WTC11 (cell line): ENCODE measurements around the gene MYO15A. TPM values are rescaled to one million over a fixed set of nuclear protein-coding genes. Genes with fewer than 3 reads are reported as not detected.

Experiments used
- CREM ChIP-seq: sonication (generic); formaldehyde crosslinking; IDR thresholded peaks from 2 replicates; pipeline ENCODE4 v1.8.1; 2022; ENCODE audit warnings: mild to moderate bottlenecking, missing genetic modification reagents, moderate library complexity
- E2F4 ChIP-seq: sonication (generic); formaldehyde crosslinking; IDR thresholded peaks from 2 replicates; pipeline ENCODE4 v1.8.1; 2022; ENCODE audit warnings: low read depth, mild to moderate bottlenecking, moderate library complexity, missing genetic modification reagents, borderline replicate concordance
- EMX1 ChIP-seq: fragments of 250-450 bp; sonication (Bioruptor Pico); IDR thresholded peaks from 2 replicates; pipeline ENCODE4 v1.8.0; 2021; ENCODE audit warnings: mild to moderate bottlenecking
- ESRRA ChIP-seq: sonication (generic); formaldehyde crosslinking; IDR thresholded peaks from 2 replicates; pipeline ENCODE4 v1.8.1; 2022; ENCODE audit warnings: mild to moderate bottlenecking, missing genetic modification reagents, borderline replicate concordance
- ETV6 ChIP-seq: sonication (generic); formaldehyde crosslinking; IDR thresholded peaks from 2 replicates; pipeline ENCODE4 v1.8.1; 2022; ENCODE audit warnings: mild to moderate bottlenecking, missing genetic modification reagents
- FOXJ3 ChIP-seq: sonication (generic); formaldehyde crosslinking; IDR thresholded peaks from 2 replicates; pipeline ENCODE4 v1.9.0; 2021; ENCODE audit warnings: missing genetic modification reagents, mild to moderate bottlenecking, borderline replicate concordance
- FOXP1 ChIP-seq: sonication (generic); formaldehyde crosslinking; IDR thresholded peaks from 2 replicates; pipeline ENCODE4 v1.8.0; 2022; ENCODE audit warnings: missing genetic modification reagents, mild to moderate bottlenecking, moderate library complexity, borderline replicate concordance
- HMGXB4 ChIP-seq: sonication (generic); formaldehyde crosslinking; IDR thresholded peaks from 2 replicates; pipeline ENCODE4 v1.8.1; 2023; ENCODE audit warnings: mild to moderate bottlenecking, moderate library complexity, missing genetic modification reagents
- IRF2 ChIP-seq: sonication (generic); formaldehyde crosslinking; IDR thresholded peaks from 2 replicates; pipeline ENCODE4 v1.8.0; 2022; ENCODE audit warnings: low read depth, missing genetic modification reagents, borderline replicate concordance
- MLX ChIP-seq: sonication (generic); formaldehyde crosslinking; IDR thresholded peaks from 2 replicates; pipeline ENCODE4 v1.8.1; 2023; ENCODE audit warnings: mild to moderate bottlenecking, missing genetic modification reagents, moderate library complexity
- NR3C1 ChIP-seq: sonication (generic); formaldehyde crosslinking; conservative IDR thresholded peaks from 2 replicates; pipeline ENCODE4 v1.8.1; 2023; ENCODE audit warnings: low read depth, mild to moderate bottlenecking, missing genetic modification reagents
- PREB ChIP-seq: sonication (generic); formaldehyde crosslinking; IDR thresholded peaks from 2 replicates; pipeline ENCODE4 v1.8.1; 2022; ENCODE audit warnings: mild to moderate bottlenecking, missing genetic modification reagents, moderate library complexity, borderline replicate concordance
- SOX15 ChIP-seq: fragments of 250-450 bp; sonication (Bioruptor Pico); IDR thresholded peaks from 2 replicates; pipeline ENCODE4 v1.9.0; 2021; ENCODE audit warnings: mild to moderate bottlenecking
- SP1 ChIP-seq: sonication (generic); formaldehyde crosslinking; conservative IDR thresholded peaks from 2 replicates; pipeline ENCODE4 v1.8.1; 2022; ENCODE audit warnings: missing genetic modification reagents
- TEAD1 ChIP-seq: sonication (generic); formaldehyde crosslinking; IDR thresholded peaks from 2 replicates; pipeline ENCODE4 v1.8.0; 2022; ENCODE audit warnings: mild to moderate bottlenecking, missing genetic modification reagents
- TP53 ChIP-seq: sonication (generic); formaldehyde crosslinking; IDR thresholded peaks from 2 replicates; pipeline ENCODE4 v1.8.1; 2023; ENCODE audit warnings: mild to moderate bottlenecking, missing genetic modification reagents
- ZBTB21 ChIP-seq: sonication (generic); formaldehyde crosslinking; IDR thresholded peaks from 2 replicates; pipeline ENCODE4 v1.8.1; 2023; ENCODE audit warnings: mild to moderate bottlenecking, missing genetic modification reagents, borderline replicate concordance
- ZBTB43 ChIP-seq: sonication (generic); formaldehyde crosslinking; IDR thresholded peaks from 2 replicates; pipeline ENCODE4 v1.8.1; 2023; ENCODE audit warnings: mild to moderate bottlenecking, missing genetic modification reagents
- ZNF281 ChIP-seq: sonication (generic); formaldehyde crosslinking; IDR thresholded peaks from 2 replicates; pipeline ENCODE4 v1.8.0; 2023; ENCODE audit warnings: mild to moderate bottlenecking, missing genetic modification reagents
- ZNF532 ChIP-seq: fragments of 250-450 bp; sonication (Bioruptor Pico); IDR thresholded peaks from 2 replicates; pipeline ENCODE4 v1.9.0; 2021; ENCODE audit warnings: mild to moderate bottlenecking, borderline replicate concordance
- ZSCAN18 ChIP-seq: fragments of 250-450 bp; sonication (Bioruptor Pico); IDR thresholded peaks from 2 replicates; pipeline ENCODE4 v2.1.2; 2022; ENCODE audit warnings: mild to moderate bottlenecking, moderate library complexity
- total RNA-seq: library from RNA; stranded (reverse); gene quantifications from 3 replicates; pipeline ENCODE4 v1.2.3, GENCODE V29; 2021

MYO15A gene
- total RNA-seq, 1 experiment from 2014 or later: 2.6 TPM

- TF ChIP-seq PREB (CRISPR knock-in tag) (no peak), EMX1 (no peak), MLX (CRISPR knock-in tag) (no peak), NR3C1 (CRISPR knock-in tag) (0 out of 2 replicates have a peak, but pooled peaks have one; percentile 71), ZNF281 (peak; percentile 97), SP1 (peak; percentile 63), HMGXB4 (CRISPR knock-in tag) (no peak; the same call in 1 of the 2 replicates), ESRRA (CRISPR knock-in tag) (no peak), ZBTB43 (CRISPR knock-in tag) (no peak), E2F4 (CRISPR knock-in tag) (no peak), ZSCAN18 (no peak), ETV6 (CRISPR knock-in tag) (no peak; the same call in 1 of the 2 replicates), ZNF532 (CRISPR knock-in tag) (no peak), IRF2 (no peak), TP53 (CRISPR knock-in tag) (0 out of 2 replicates have a peak, but pooled peaks have one; percentile 81), SOX15 (CRISPR knock-in tag) (no peak), FOXJ3 (CRISPR knock-in tag) (no peak), ZBTB21 (CRISPR knock-in tag) (no peak), FOXP1 (CRISPR knock-in tag) (no peak), TEAD1 (peak; percentile 69; the same call in 1 of the 2 replicates), CREM (peak; percentile 21; the same call in 1 of the 2 replicates)
Measured at GRCh38 chr17:18183334-18184142, 75.0 kb downstream of the MYO15A start, which contains the start of gene ALKBH5 (continued).
